ENCODE results near the gene ZNF333. TPM values are rescaled to one million over a fixed set of nuclear protein-coding genes. Genes with fewer than 3 reads are reported as not detected.

ZNF333 gene
- total and polyA plus RNA-seq, 2 donors (not counting 3 experiments of a cell fraction or from before 2014, with no cell fraction given), result 11.1 to 19.7 TPM

- Histone ChIP-seq H3K9me3 (replicated peaks; ENCODE audit: control insufficient read depth, insufficient read depth, low read length) (no peaks in the 10 kb centered on the region), H3K36me3 (ENCODE audit: control insufficient read depth in 2 of 2, extremely low read depth in 1 of 2, insufficient read depth in 2 of 2, low read length in 2 of 2) (no peaks in the 10 kb centered on the region), H3K79me2 (ENCODE audit: control insufficient read depth, insufficient read depth, low read length) (no peaks in the 10 kb centered on the region), H3K4me1 (ENCODE audit: control insufficient read depth, extremely low read depth, insufficient read depth, low read length) (no peaks in the 10 kb centered on the region), H2AFZ (ENCODE audit: low read depth, low read length) (no peak overlapping the region), H3K9ac (replicated peaks; ENCODE audit: extremely low read depth, insufficient read depth, low read length) (no peak overlapping the region), H3K27me3 (ENCODE audit: control insufficient read depth in 2 of 2, insufficient read depth in 2 of 2, low read length in 2 of 2) (no peaks in the 10 kb centered on the region), H3K4me3 (replicated peaks in 1 of 3; ENCODE audit: insufficient read depth in 1 of 3, low read depth in 1 of 3, low read length in 3 of 3) (no peak overlapping the region), H3K9me1 (replicated peaks; ENCODE audit: control insufficient read depth, extremely low read depth, insufficient read depth, low read length) (no peaks in the 10 kb centered on the region), H3K27ac (ENCODE audit: insufficient read depth, low read depth, low read length) (no peak overlapping the region), H3K4me2 (ENCODE audit: insufficient read depth, low read length) (no peak overlapping the region), H4K20me1 (replicated peaks; ENCODE audit: control insufficient read depth, extremely low read depth, insufficient read depth, low read length) (no peaks in the 10 kb centered on the region)
- DNase-seq (ENCODE audit: low read depth, low spot score) (no peak), FAIRE-seq (no peak)
- dilution Hi-C loops (cut with MboI; ENCODE audit: extremely low pct_ligation_motif_present, low sequenced_read_pairs) (no loop called here), intact Hi-C loops (cut with micrococcal nuclease) (no loop called here)
- TF ChIP-seq JUN (IDR thresholded peaks at IDR 0.05; ENCODE audit: borderline replicate concordance, insufficient read depth, insufficient read length, low read depth) (no peak), EZH2 (IDR thresholded peaks at IDR 0.05; ENCODE audit: borderline replicate concordance, low read depth, low read length, severe bottlenecking) (no peak), MYC (IDR thresholded peaks at IDR 0.05; ENCODE audit: low read depth, low read length) (no peak), POLR2AphosphoS5 (IDR thresholded peaks at IDR 0.05; ENCODE audit: insufficient read depth, low read depth, low read length) (no peak), POLR2A (IDR thresholded peaks at IDR 0.05; ENCODE audit: low read depth, low read length) (no peak), FOS (IDR thresholded peaks at IDR 0.05; ENCODE audit: borderline replicate concordance, insufficient read depth, low read length) (no peak), CTCF (IDR thresholded peaks at IDR 0.05; ENCODE audit: extremely low read depth in 1 of 2, insufficient read depth in 1 of 2, low read depth in 1 of 2, low read length in 2 of 2) (no peak), MAX (IDR thresholded peaks at IDR 0.05; ENCODE audit: insufficient read depth, insufficient read length) (no peak), GATA2 (IDR thresholded peaks at IDR 0.05; ENCODE audit: insufficient read depth, insufficient read length, low read depth, low read length) (no peak)
- no TSS peak for BruUV-seq (replicated peaks)
- POLR2A ChIA-PET, result no interaction called here
- CTCF ChIA-PET, result no interaction called here
Measured at GRCh38 chr19:14770944-14771839, 81.3 kb downstream of the ZNF333 start.
